H1 (cell line): ENCODE measurements around the gene POTEI. TPM values are rescaled to one million over a fixed set of nuclear protein-coding genes. Genes with fewer than 3 reads are reported as not detected.
"Not testable (repeated sequence)": the region's sequence is repeated elsewhere in the genome, so short reads cannot be mapped to it uniquely, and the experiment has no call there.

ENCODE experiments used
- CTCF ChIA-PET: fragments of 300-600 bp; sonication (Branson Sonifier 250); formaldehyde crosslinking; loops from one replicate; lab custom pipeline; 2021; ENCODE audit not compliant: partially characterized antibody; lab: Charles Lee
- POLR2A ChIA-PET: fragments of 300-600 bp; sonication (Branson Sonifier 250); formaldehyde crosslinking; loops from one replicate; lab custom pipeline; 2021; ENCODE audit warnings: inconsistent platforms; ENCODE audit not compliant: partially characterized antibody; lab: Charles Lee
- DNase-seq, 2 experiments: peaks; one replicate each; pipeline versions ENCODE4 v3.0.0 to v3.0.0-alpha.2; 2010 to 2022; ENCODE audit warnings: low spot score in 2 of 2, low read depth in 1 of 2, mixed read lengths in 1 of 2
- FAIRE-seq: peaks from 2 replicates; lab custom pipeline; 2011; peaks lifted over from hg19 to GRCh38; lab: Jason Lieb, UNC
- H2AFZ ChIP-seq: 2 replicates; pipeline ENCODE4 v1.8.1; 2012; ENCODE audit warnings: low read length, inconsistent platforms
- H2AK5ac ChIP-seq: 2 replicates; pipeline ENCODE4 v1.6.1; 2013; ENCODE audit warnings: low read depth, low read length
- H2BK120ac ChIP-seq: replicated peaks from 2 replicates; pipeline ENCODE3; 2013; ENCODE audit warnings: low read depth, low read length, inconsistent platforms
- H2BK12ac ChIP-seq: 2 replicates; pipeline ENCODE4 v1.6.1; 2013; ENCODE audit warnings: low read depth, low read length
- H2BK15ac ChIP-seq: 2 replicates; pipeline ENCODE4 v1.6.1; 2013; ENCODE audit warnings: low read length
- H2BK20ac ChIP-seq: 2 replicates; pipeline ENCODE4 v1.6.1; 2013; ENCODE audit warnings: low read length
- H2BK5ac ChIP-seq: 2 replicates; pipeline ENCODE4 v1.6.1; 2013; ENCODE audit warnings: low read depth, low read length
- H3K14ac ChIP-seq: 2 replicates; pipeline ENCODE4 v1.6.1; 2013; ENCODE audit warnings: inconsistent platforms; ENCODE audit not compliant: insufficient read length
- H3K18ac ChIP-seq: 2 replicates; pipeline ENCODE4 v1.6.1; 2013; ENCODE audit warnings: low read length; ENCODE audit errors: extremely low read depth
- H3K23ac ChIP-seq: 2 replicates; pipeline ENCODE4 v1.6.1; 2013; ENCODE audit warnings: inconsistent platforms; ENCODE audit not compliant: insufficient read length
- H3K23me2 ChIP-seq: 2 replicates; pipeline ENCODE4 v1.6.1; 2013; ENCODE audit warnings: low read depth, low read length
- H3K27ac ChIP-seq: 2 replicates; pipeline ENCODE4 v1.6.1; 2011; ENCODE audit warnings: low read depth, low read length, inconsistent platforms
- H3K27me3 ChIP-seq, 4 experiments: replicated peaks in 1 of 4; 1 replicate in 1 of 4; 2 replicates in 3 of 4; pipeline versions ENCODE4 v1.6.1 to v1.8.1; 2011 to 2013; ENCODE audit warnings: low read length in 3 of 4, mild to moderate bottlenecking in 3 of 4, inconsistent platforms in 2 of 4, mixed read lengths in 2 of 4, moderate library complexity in 1 of 4; ENCODE audit not compliant: control insufficient read depth in 3 of 4, insufficient read depth in 3 of 4; ENCODE audit errors: extremely low read depth in 1 of 4
- H3K36me3 ChIP-seq, 4 experiments: 2 replicates each; pipeline versions ENCODE4 v1.6.1 to v1.8.1; 2011 to 2013; ENCODE audit warnings: mild to moderate bottlenecking in 4 of 4, low read length in 3 of 4, moderate library complexity in 2 of 4, control low read depth in 1 of 4, inconsistent platforms in 1 of 4; ENCODE audit not compliant: insufficient read depth in 4 of 4, control insufficient read depth in 2 of 4
- H3K4ac ChIP-seq: replicated peaks from 2 replicates; pipeline ENCODE3; 2013; ENCODE audit warnings: low read length, low read depth, mixed read lengths, inconsistent platforms; ENCODE audit not compliant: insufficient read length
- H3K4me1 ChIP-seq, 4 experiments: replicated peaks in 1 of 4; 1 replicate in 1 of 4; 2 replicates in 3 of 4; pipeline versions ENCODE4 v1.6.1 to v1.8.1; 2011 to 2013; ENCODE audit warnings: low read length in 3 of 4, inconsistent platforms in 2 of 4, mixed read lengths in 1 of 4; ENCODE audit not compliant: insufficient read depth in 4 of 4, control insufficient read depth in 3 of 4
- H3K4me2 ChIP-seq, 2 experiments: 2 replicates each; pipeline versions ENCODE4 v1.6.1 to v1.8.1; 2011 to 2013; ENCODE audit warnings: low read depth in 2 of 2, low read length in 2 of 2, control low read depth in 1 of 2, inconsistent platforms in 1 of 2, mild to moderate bottlenecking in 1 of 2; ENCODE audit not compliant: insufficient read depth in 1 of 2
- H3K4me3 ChIP-seq, 4 experiments: fragments of 200-600, 300-600 bp in 1 of 4; sonication (generic), shearing (Covaris generic), sonication (Bioruptor Twin) in 1 of 4; 2 replicates each; pipeline versions ENCODE4 v1.5.1 to v1.8.1; 2011 to 2016; ENCODE audit warnings: low read length in 4 of 4, low read depth in 3 of 4, control low read depth in 2 of 4, inconsistent platforms in 2 of 4, mild to moderate bottlenecking in 2 of 4, mixed read lengths in 1 of 4, moderate library complexity in 1 of 4; ENCODE audit not compliant: insufficient read depth in 2 of 4; ENCODE audit errors: extremely low read depth in 1 of 4
- H3K56ac ChIP-seq: replicated peaks from 2 replicates; pipeline ENCODE3; 2013; ENCODE audit warnings: low read depth, mild to moderate bottlenecking, mixed read lengths, low read length, inconsistent platforms; ENCODE audit not compliant: insufficient read length
- H3K79me1 ChIP-seq: 2 replicates; pipeline ENCODE4 v1.6.1; 2013; ENCODE audit warnings: low read depth, low read length, control low read depth
- H3K79me2 ChIP-seq, 2 experiments: 2 replicates each; pipeline versions ENCODE4 v1.6.1 to v1.8.1; 2012 to 2013; ENCODE audit warnings: low read length in 2 of 2, mild to moderate bottlenecking in 2 of 2, inconsistent platforms in 1 of 2; ENCODE audit not compliant: insufficient read depth in 2 of 2, control insufficient read depth in 1 of 2
- H3K9ac ChIP-seq, 4 experiments: replicated peaks in 1 of 4; 1 replicate in 1 of 4; 2 replicates in 3 of 4; pipeline versions ENCODE4 v1.6.1 to v1.8.1; 2011 to 2013; ENCODE audit warnings: low read depth in 3 of 4, low read length in 3 of 4, control low read depth in 2 of 4, mild to moderate bottlenecking in 2 of 4, moderate library complexity in 2 of 4, inconsistent platforms in 1 of 4; ENCODE audit errors: extremely low read depth in 1 of 4
- H3K9me3 ChIP-seq, 2 experiments: 2 replicates each; pipeline versions ENCODE4 v1.6.1 to v1.8.1; 2012 to 2013; ENCODE audit warnings: mild to moderate bottlenecking in 2 of 2, moderate library complexity in 2 of 2, control low read depth in 1 of 2, inconsistent platforms in 1 of 2, low read depth in 1 of 2, low read length in 1 of 2, mixed read lengths in 1 of 2; ENCODE audit not compliant: insufficient read depth in 2 of 2
- H4K20me1 ChIP-seq, 2 experiments: replicated peaks in 1 of 2; 2 replicates each; pipeline versions ENCODE3 to v1.8.1; 2011 to 2013; ENCODE audit warnings: inconsistent platforms in 2 of 2, low read length in 2 of 2, mild to moderate bottlenecking in 1 of 2; ENCODE audit not compliant: insufficient read depth in 2 of 2, control insufficient read depth in 1 of 2
- H4K5ac ChIP-seq: 2 replicates; pipeline ENCODE4 v1.6.1; 2013; ENCODE audit warnings: low read length, low read depth, mixed read lengths, inconsistent platforms; ENCODE audit not compliant: insufficient read length
- H4K8ac ChIP-seq: 2 replicates; pipeline ENCODE4 v1.8.0; 2013; ENCODE audit warnings: mild to moderate bottlenecking, moderate library complexity, low read length, inconsistent platforms; ENCODE audit not compliant: insufficient read depth; ENCODE audit errors: extremely low read depth
- H4K91ac ChIP-seq: replicated peaks from 2 replicates; pipeline ENCODE3; 2013; ENCODE audit warnings: low read length, mixed read lengths, inconsistent platforms; ENCODE audit not compliant: insufficient read length
- WGBS, 2 experiments: shearing (Covaris generic) in 1 of 2; methylation state at CpG; one replicate each; pipeline versions ENCODE4 v1.1.6 to v1.1.7; 2013 to 2015; ENCODE audit warnings: low lambda C conversion rate in 2 of 2, mixed read lengths in 2 of 2, inconsistent platforms in 1 of 2, low coverage in 1 of 2, missing lambda C conversion rate in 1 of 2; ENCODE audit not compliant: insufficient replicate concordance in 2 of 2, insufficient coverage in 1 of 2, insufficient read length in 1 of 2; ENCODE audit errors: extremely low coverage in 1 of 2, missing lambda C conversion rate in 1 of 2; 5-methylcytosine and 5-hydroxymethylcytosine counted together
- polyA plus RNA-seq, 7 experiments: library from polyadenylated mRNA; depleted of rRNA in 3 of 7; stranded (reverse) in 5 of 7; unstranded in 2 of 7; fragments of >200 nt in 5 of 7; fragments of 200-250 nt in 2 of 7; gene quantifications; 1 replicate in 5 of 7; 2 replicates in 1 of 7; 4 replicates in 1 of 7; pipeline versions ENCODE4 v1.2.1 to v1.2.3, GENCODE V29; 2011 to 2013; ENCODE audit warnings: missing spikeins in 2 of 7, mixed read lengths in 2 of 7
- total RNA-seq: library from RNA; stranded (reverse); fragmentation: NEBNext Ultra II Directional; extraction: Animal tissue kit (Norgen Biotek cat#: 25700); gene quantifications from 2 replicates; pipeline ENCODE4 v1.2.1, GENCODE V29; 2021

POTEI gene
- total and polyA plus RNA-seq, 2 of the 8 experiments (the other 6 are each of a cell fraction or from before 2014, with no cell fraction given): 0.20 TPM

DNA sequence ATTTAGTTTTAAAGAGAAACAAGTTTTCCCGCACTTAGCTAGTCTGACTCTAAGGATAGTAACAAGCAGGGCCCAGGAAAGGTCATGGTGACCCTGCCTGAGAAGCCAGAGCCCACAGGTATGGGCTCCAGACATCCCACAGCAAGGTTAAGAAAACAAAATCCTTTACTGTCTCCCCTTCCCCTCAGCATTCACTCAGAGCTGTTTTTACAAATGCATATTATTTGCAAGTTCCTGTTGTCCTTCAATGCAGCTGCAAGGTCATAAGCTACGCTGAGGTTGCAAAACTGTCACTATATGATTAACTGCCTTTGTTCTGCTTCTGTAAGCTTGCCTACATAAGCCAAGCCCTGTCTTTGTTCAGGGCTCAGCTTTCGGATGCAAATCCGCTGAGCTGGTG lies 18.1 kb downstream of the POTEI start:
- H2BK20ac ChIP-seq, H3K27ac ChIP-seq, H4K91ac ChIP-seq, H3K4ac ChIP-seq, H3K56ac ChIP-seq, H3K18ac ChIP-seq, H3K4me1 ChIP-seq, CTCF ChIA-PET, H4K5ac ChIP-seq, H3K4me2 ChIP-seq, H2AK5ac ChIP-seq, FAIRE-seq, H2BK5ac ChIP-seq, H2BK15ac ChIP-seq, H3K9me3 ChIP-seq, H3K23me2 ChIP-seq, H3K23ac ChIP-seq, H3K27me3 ChIP-seq, H2BK120ac ChIP-seq, H4K8ac ChIP-seq, H3K14ac ChIP-seq, H3K79me2 ChIP-seq, H2AFZ ChIP-seq, DNase-seq, H2BK12ac ChIP-seq, H3K9ac ChIP-seq, POLR2A ChIA-PET, H4K20me1 ChIP-seq, H3K79me1 ChIP-seq, H3K36me3 ChIP-seq, H3K4me3 ChIP-seq: not testable (repeated sequence)
- WGBS, 2 experiments: 92% methylated on average over 2 of the region's 4 CpGs; no CpG with 5 or more reads in 1 of the 2 experiments

DNA sequence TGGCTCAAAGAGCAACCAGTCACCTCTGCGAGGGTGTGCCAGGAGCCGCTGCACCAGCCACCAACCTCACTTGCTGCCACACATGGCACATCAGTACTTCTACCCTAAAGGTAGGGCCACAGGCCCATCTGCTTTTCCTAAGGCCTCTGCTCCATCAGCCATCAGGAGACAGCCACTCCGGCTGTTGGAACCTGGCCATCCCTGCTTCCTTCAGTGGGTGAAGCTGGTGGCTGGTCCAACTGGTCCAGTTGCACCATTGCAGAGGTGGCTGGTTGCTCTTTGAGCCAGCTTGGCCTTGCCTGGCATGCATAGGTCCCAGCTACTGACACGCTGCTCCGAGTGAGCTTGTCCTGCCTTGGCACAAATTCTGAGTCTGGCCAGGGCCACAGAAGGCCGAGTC lies 53.7 kb downstream of the POTEI start:
- 84% methylated on average over 3 of the region's 6 CpGs; no CpG with 5 or more reads in 1 of the 2 experiments for WGBS, 2 experiments
- not testable (repeated sequence) for H2AFZ ChIP-seq

More for the DNA sequence above, 53.7 kb downstream of the POTEI start:
- H3K4me1 ChIP-seq, H3K18ac ChIP-seq, H2BK120ac ChIP-seq, POLR2A ChIA-PET, H3K4me2 ChIP-seq, H2BK15ac ChIP-seq, H3K23me2 ChIP-seq, DNase-seq, H4K20me1 ChIP-seq, H3K4me3 ChIP-seq, H3K4ac ChIP-seq, H2BK12ac ChIP-seq, FAIRE-seq, H4K91ac ChIP-seq, H3K9ac ChIP-seq, CTCF ChIA-PET, H3K79me1 ChIP-seq, H3K9me3 ChIP-seq, H3K23ac ChIP-seq, H3K36me3 ChIP-seq, H4K5ac ChIP-seq, H2BK5ac ChIP-seq, H3K14ac ChIP-seq, H2AK5ac ChIP-seq, H3K27ac ChIP-seq, H3K27me3 ChIP-seq, H4K8ac ChIP-seq, H3K56ac ChIP-seq, H3K79me2 ChIP-seq, H2BK20ac ChIP-seq: not testable (repeated sequence)
